Endothelial cell of umbilical vein (primary cell): Measurements from ENCODE around the gene ARFRP1.

Experiments
- CTCF ChIP-seq, 2 donors: IDR thresholded peaks; 1 replicate in 1 of 2; 2 replicates in 1 of 2; pipeline ENCODE4 v1.5.1; 2011; ENCODE audit warnings: low read length in 2 of 2, mild to moderate bottlenecking in 2 of 2, moderate library complexity in 2 of 2, control low read depth in 1 of 2, inconsistent platforms in 1 of 2, low read depth in 1 of 2; ENCODE audit not compliant: insufficient read depth in 1 of 2; ENCODE audit errors: extremely low read depth in 1 of 2
- EZH2 ChIP-seq: IDR thresholded peaks from 2 replicates; pipeline ENCODE4 v1.6.1; 2012; ENCODE audit warnings: borderline replicate concordance, low read depth, mild to moderate bottlenecking, moderate library complexity, low read length, inconsistent platforms; ENCODE audit not compliant: severe bottlenecking
- FOS ChIP-seq: IDR thresholded peaks from 2 replicates; pipeline ENCODE4 v1.6.1; 2011; ENCODE audit warnings: mild to moderate bottlenecking, low read length, moderate library complexity, borderline replicate concordance; ENCODE audit not compliant: insufficient read depth
- JUN ChIP-seq: IDR thresholded peaks from 2 replicates; pipeline ENCODE4 v1.6.1; 2011; ENCODE audit warnings: borderline replicate concordance, low read depth; ENCODE audit not compliant: insufficient read length, insufficient read depth
- MAX ChIP-seq: IDR thresholded peaks from 2 replicates; pipeline ENCODE4 v1.6.1; 2011; ENCODE audit not compliant: insufficient read depth, insufficient read length
- POLR2A ChIP-seq: IDR thresholded peaks from 2 replicates; pipeline ENCODE4 v1.6.1; 2012; ENCODE audit warnings: low read depth, mild to moderate bottlenecking, control low read depth, low read length
- POLR2AphosphoS5 ChIP-seq: IDR thresholded peaks from 2 replicates; pipeline ENCODE4 v1.6.1; 2012; ENCODE audit warnings: low read depth, mild to moderate bottlenecking, control low read depth, low read length, moderate library complexity; ENCODE audit not compliant: insufficient read depth

- TF ChIP-seq MAX (no peak), CTCF (IDR thresholded peaks at IDR 0.05; ENCODE audit: extremely low read depth in 1 of 2, insufficient read depth in 1 of 2, low read depth in 1 of 2, low read length in 2 of 2) (no peak), FOS (no peak), POLR2AphosphoS5 (no peak), EZH2 (no peak), POLR2A (no peak), JUN (no peak)
These were observed 36.4 kb upstream of the ARFRP1 start for GRCh38 chr20:63744158-63744557.
